A549 treated with CORT108297 at 1 μM for 4 hours (cell line): ENCODE measurements around the gene METTL14. TPM values are rescaled to one million over a fixed set of nuclear protein-coding genes. Genes with fewer than 3 reads are reported as not detected.

ENCODE experiments used
- total RNA-seq: library from RNA; stranded (reverse); fragments of 200-300 nt; extraction: Qiagen RNA extraction; gene quantifications from 5 replicates; pipeline ENCODE4 v1.2.3, GENCODE V29; 2022

Gene METTL14
- 10.7 to 17.8 TPM (median 16.2 TPM) in 5 replicates for total RNA-seq

DNA sequence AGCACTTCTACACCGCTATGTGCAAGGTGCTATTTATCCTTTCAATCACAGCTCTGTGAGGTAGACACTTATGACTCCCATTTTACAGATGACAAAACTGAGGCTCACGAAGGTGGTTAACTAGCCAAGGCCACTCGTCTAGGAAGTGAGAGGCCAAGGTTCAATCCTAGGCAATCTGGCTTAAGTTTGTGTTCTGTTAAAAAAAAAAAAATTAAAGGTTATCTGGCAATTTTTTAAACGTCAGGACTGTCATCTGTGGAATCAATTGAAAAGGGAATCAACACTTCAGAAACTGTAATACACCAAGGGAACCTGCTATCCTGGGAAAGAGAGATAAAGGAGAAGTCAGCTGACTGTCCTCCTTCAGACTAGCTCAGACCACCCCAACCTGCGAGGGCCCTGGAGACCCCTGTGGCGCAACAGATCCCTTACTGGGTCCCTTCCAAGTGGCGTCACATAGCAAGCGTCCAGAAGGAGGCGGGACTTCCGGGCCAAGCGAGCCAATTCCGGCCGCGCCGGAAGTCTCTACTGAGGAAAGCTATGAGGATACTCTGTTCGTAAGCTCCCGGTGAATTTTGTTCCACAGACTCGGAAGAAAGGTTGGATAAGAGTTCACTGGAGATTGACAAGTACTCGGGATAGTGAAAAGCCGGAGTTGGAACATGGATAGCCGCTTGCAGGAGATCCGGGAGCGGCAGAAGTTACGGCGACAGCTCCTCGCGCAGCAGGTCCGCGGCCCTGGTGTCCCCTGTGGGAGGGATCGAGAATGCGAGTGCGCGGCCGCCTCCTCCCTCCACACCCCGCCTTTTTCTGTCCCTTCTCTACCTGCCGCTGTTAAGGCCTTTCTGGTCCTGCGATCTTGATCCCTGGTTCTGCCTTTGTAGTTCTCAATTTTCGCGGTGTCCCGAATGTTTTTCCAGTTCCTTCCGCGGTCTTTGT is at the start of gene METTL14:
Gene METTL14 (plus strand): TSS at position 520 of the 939 bp plus-strand sequence. CDS start 143 bp downstream, at position 663.

Other genes starting within 250 kb of the METTL14 start
- 13.1 to 19.4 TPM (median 16.2 TPM) in 5 replicates for gene SEC24D, start 150.7 kb downstream of the METTL14 start, total RNA-seq
- gene SYNPO2, start 203.5 kb downstream of the METTL14 start, total RNA-seq: 1.1 to 1.8 TPM (median 1.5 TPM) in 5 replicates